Ovary (tissue), 9 donors: Measurements from ENCODE around the gene GRIA4. TPM values are rescaled to one million over a fixed set of nuclear protein-coding genes. Genes with fewer than 3 reads are reported as not detected.

Experiments
- DNase-seq, 5 donors: peaks; one replicate each; pipeline ENCODE4 v3.0.0-alpha.2; 2019 to 2020
- H3K27ac ChIP-seq, 2 donors: fragments of 200-600 bp; one replicate each; pipeline versions ENCODE4 v1.5.1 to v1.8.0; 2019 to 2022
- H3K27me3 ChIP-seq: fragments of 200-600 bp; one replicate; pipeline ENCODE4 v1.8.0; 2022
- H3K36me3 ChIP-seq: fragments of 200-600 bp; sonication (generic); one replicate; pipeline ENCODE4 v1.5.1; 2019
- H3K4me1 ChIP-seq: one replicate; pipeline ENCODE4 v1.8.1; 2013; ENCODE audit warnings: mild to moderate bottlenecking, moderate library complexity; ENCODE audit not compliant: insufficient read depth
- H3K4me3 ChIP-seq: fragments of 200-600 bp; sonication (generic); one replicate; pipeline ENCODE4 v1.5.1; 2017
- H3K9me3 ChIP-seq, 2 donors: fragments of 200-600 bp in 1 of 2; sonication (generic) in 1 of 2; one replicate each; pipeline versions ENCODE4 v1.5.1 to v1.8.1; 2013 to 2019; ENCODE audit warnings: mild to moderate bottlenecking in 1 of 2, moderate library complexity in 1 of 2
- EP300 ChIP-seq: sonication (generic); formaldehyde crosslinking; IDR thresholded peaks from one replicate; pipeline ENCODE4 v1.6.1; 2017; ENCODE audit warnings: antibody characterized with exemption
- POLR2A ChIP-seq: fragments of 450-650 bp; IDR thresholded peaks from one replicate; pipeline ENCODE4 v1.6.1; 2017; ENCODE audit warnings: antibody characterized with exemption, mild to moderate bottlenecking, moderate library complexity
- WGBS, 3 donors: extraction: QIAGEN DNeasy Blood & Tissue Kit in 1 of 3; methylation state at CpG; one replicate each; pipeline versions ENCODE4 v1.1.5 to v1.1.7; 2013 to 2017; 5-methylcytosine and 5-hydroxymethylcytosine counted together
- intact Hi-C, 4 donors: fragments of 100-400 bp; cut with DNase I; formaldehyde crosslinking; loops; one replicate each; pipeline versions ENCODE4 v1.11.0 to v1.15.1; 2022 to 2023
- polyA plus RNA-seq, 2 donors: library from polyadenylated mRNA; stranded (reverse); fragments of 200-250 nt in 1 of 2; fragments of 350-450 nt in 1 of 2; fragmentation: Illumina TruSeq in 1 of 2; extraction: RNeasy Lipid Tissue Mini Kit (QIAGEN cat#74804) in 1 of 2; gene quantifications; one replicate each; pipeline ENCODE4 v1.2.3, GENCODE V29; 2013 to 2014
- total RNA-seq, 7 donors: library from RNA; depleted of rRNA in 2 of 7; stranded (reverse); fragments of >200 nt in 2 of 7; fragmentation: NEBNext Ultra II Directional in 3 of 7; extraction: Animal tissue kit (Norgen Biotek cat#: 25700) in 3 of 7; gene quantifications; one replicate each; pipeline versions ENCODE4 v1.1.0 to v1.2.4, GENCODE V29; 2016 to 2023
- TF ChIP-seq, protein P1 (sequence below), 3 donors: fragments of 450-650 bp in 2 of 3; fragments of 200-600 bp in 1 of 3; IDR thresholded peaks; one replicate each; pipeline versions ENCODE4 v1.5.1 to v1.8.0; 2016 to 2022; ENCODE audit warnings: antibody characterized with exemption in 3 of 3, mild to moderate bottlenecking in 1 of 3
- donor health status: DM: no; HTN: no; CAD: no; lungs with moderate emphysema.
- donor health status: DM: no; HTN: no; CAD: no.
- donor health status: Bipolar disorder and iron deficiency.
- donor health status: DM: yes; HTN: yes; CAD: no.
- donor health status: DM: no; HTN: no; CAD: no.
- donor health status: DM: yes; HTN: yes; CAD: no.

GRIA4 gene
- total and polyA plus RNA-seq, 9 donors: 0.07 to 1.1 (median 0.26) TPM; not detected in 3

DNA sequence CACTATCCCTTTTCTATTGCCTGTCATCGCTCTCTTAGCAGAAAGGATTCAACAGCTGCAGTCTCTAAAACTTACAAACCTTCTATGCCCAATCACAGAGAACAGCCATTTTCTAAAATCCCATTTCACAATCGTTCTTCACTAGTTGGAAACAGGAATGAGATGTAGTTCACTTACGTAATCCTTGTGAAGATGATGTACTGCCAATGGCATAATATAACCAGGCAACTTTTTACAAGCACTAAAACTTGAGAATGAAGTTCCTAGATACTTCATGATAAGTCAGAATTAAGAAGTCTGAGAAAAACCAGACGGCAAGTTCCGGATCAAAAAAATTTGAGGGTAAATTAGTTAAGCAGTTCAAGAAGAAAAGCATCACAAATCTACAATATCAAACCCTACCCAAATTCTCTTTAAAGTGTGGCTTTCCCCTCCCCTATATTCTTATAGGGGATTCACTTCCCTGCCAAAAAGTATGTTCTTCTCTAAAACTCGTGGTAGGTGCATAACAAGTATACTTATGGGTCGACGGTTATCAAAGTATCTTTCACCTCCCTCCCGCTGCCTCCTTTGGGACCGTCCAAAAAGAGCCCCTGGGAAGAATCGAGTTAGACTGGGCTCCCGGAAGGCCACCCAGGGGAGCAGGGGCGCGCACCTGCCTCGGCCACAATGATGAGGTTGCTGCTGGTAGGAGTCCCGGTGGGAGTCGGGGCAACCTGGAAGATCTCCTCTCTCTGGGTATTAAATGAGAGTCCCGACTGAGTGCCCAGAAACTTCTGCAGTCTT lies 411.5 kb downstream of the GRIA4 start:
- DNase-seq: no peak
- WGBS, 3 donors: 13 to 17% (median 16%) methylated on average over 18 of the region's 18 CpGs
- peak overlapping the region in 1 of 2 donors; percentile 33 for H3K27ac ChIP-seq
- no peaks in the 10 kb centered on the region for H3K27me3 ChIP-seq
- H3K4me1 ChIP-seq: no peaks in the 10 kb centered on the region
- H3K4me3 ChIP-seq: peak overlapping the region; percentile 67
- intact Hi-C loops: loop anchor here in 2 of 4 donors (5.0 kb wide), 1 partner anchor 56 kb away; the partner anchor contains the start of genes AASDHPPT (in 2 of the 2) and KBTBD3 (in 2 of the 2)
- H3K9me3 ChIP-seq: no peaks in the 10 kb centered on the region
- no peaks in the 10 kb centered on the region for H3K36me3 ChIP-seq
- TF ChIP-seq EP300: no peak
- no peak for TF ChIP-seq POLR2A
- TF ChIP-seq, protein P1, sequence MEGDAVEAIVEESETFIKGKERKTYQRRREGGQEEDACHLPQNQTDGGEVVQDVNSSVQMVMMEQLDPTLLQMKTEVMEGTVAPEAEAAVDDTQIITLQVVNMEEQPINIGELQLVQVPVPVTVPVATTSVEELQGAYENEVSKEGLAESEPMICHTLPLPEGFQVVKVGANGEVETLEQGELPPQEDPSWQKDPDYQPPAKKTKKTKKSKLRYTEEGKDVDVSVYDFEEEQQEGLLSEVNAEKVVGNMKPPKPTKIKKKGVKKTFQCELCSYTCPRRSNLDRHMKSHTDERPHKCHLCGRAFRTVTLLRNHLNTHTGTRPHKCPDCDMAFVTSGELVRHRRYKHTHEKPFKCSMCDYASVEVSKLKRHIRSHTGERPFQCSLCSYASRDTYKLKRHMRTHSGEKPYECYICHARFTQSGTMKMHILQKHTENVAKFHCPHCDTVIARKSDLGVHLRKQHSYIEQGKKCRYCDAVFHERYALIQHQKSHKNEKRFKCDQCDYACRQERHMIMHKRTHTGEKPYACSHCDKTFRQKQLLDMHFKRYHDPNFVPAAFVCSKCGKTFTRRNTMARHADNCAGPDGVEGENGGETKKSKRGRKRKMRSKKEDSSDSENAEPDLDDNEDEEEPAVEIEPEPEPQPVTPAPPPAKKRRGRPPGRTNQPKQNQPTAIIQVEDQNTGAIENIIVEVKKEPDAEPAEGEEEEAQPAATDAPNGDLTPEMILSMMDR (IDR thresholded peaks at IDR 0.05): no peak

DNA sequence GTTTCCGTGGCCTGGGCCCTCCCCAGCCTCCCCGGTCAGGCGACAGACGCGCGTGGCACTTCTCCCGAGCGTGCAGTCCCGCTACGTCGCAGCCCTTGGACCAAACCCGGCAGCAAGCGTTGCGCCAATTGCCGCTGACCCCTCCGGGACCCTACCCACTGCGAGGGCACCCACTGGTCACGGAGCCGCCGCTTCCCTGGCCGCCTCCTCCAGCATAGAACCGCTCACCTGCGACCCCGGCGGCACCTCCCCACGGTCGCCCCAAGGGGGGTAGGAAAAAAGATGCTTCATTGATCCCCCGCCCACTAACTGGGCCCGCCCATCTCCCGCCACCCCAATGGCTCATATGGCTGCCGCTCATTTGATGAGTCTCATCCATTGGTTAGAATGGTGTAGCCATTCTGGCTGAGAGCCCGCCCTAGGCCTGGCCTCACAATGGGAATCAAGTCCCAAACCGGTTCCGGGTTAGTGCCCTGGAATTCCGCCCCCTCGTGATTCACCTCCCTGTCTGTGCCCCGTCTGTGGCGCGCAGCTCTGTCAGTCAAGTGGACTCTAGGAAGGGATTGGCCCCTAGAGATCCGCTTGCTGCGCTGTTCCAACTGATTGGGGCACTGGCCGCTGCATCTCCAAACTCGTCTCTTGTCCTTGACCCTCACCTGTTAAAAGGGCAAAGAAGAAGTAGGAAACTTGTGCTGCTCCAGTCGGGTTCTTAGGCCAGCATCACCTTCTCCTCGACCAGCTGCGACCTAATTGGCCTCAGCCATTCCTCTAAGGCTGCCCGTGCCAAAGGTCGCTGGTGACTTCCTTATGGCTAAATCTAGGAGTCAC lies 412.3 kb downstream of the GRIA4 start, which contains the start of gene MSANTD4:
MSANTD4 (minus strand) TSS at position 274 of the 828 bp plus-strand sequence. CDS start 11,323 bp downstream, outside the sequence.
- no peaks in the 10 kb centered on the region for H3K4me1 ChIP-seq
- WGBS, 3 donors: 1 to 2% (median 1%) methylated on average over 28 to 48 of the region's 48 CpGs
- intact Hi-C loops: loop anchor here in 2 of 4 donors (5.0 kb wide), 1 partner anchor 55 kb away; the partner anchor contains the start of genes AASDHPPT (in 2 of the 2) and KBTBD3 (in 2 of the 2)
- H3K27ac ChIP-seq: peak within 1 kb of the TSS in 1 of 2 donors; percentile 53
- no peaks in the 10 kb centered on the region for H3K36me3 ChIP-seq
- H3K9me3 ChIP-seq: no peaks in the 10 kb centered on the region
- peak within 1 kb of the TSS; percentile 67 for H3K4me3 ChIP-seq
- TF ChIP-seq, protein P1 (IDR thresholded peaks at IDR 0.05): no peak
- TF ChIP-seq POLR2A (no peak), EP300 (no peak)
- no peaks in the 10 kb centered on the region for H3K27me3 ChIP-seq
- DNase-seq: peak; percentile 98 to 99 (median 99)

DNA sequence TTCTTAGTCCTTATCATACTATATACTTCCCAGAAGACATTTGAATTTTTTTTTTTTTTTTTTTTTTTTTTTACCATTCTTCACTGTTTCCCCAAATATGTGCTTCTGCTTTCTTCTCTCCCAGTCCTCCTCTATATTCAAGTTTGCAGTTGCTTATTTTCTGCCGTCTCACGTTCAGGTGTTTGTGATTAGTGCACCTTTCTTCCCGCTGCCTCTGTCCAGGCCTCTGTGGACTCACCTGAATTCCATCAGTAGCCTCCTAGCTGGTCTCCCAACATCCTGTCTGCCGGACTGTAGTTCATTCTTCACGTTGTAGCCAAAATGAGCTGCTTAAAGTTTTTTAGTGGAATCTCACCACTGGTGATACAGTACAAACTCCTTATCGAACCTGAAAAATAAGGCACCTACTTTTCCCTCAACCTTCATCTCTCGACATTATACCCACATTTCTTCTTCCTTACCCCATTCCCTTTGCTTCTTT lies 413.0 kb downstream of the GRIA4 start:
- intact Hi-C loops: loop anchor here in 2 of 4 donors (5.0 kb wide), 1 partner anchor 54 kb away; the partner anchor contains the start of genes AASDHPPT (in 2 of the 2) and KBTBD3 (in 2 of the 2)
- DNase-seq: peak in 1 of 5 donors; percentile 9

More for the DNA sequence above, 413.0 kb downstream of the GRIA4 start:
- 86 to 88% (median 88%) methylated on average over 7 of the region's 7 CpGs for WGBS, 3 donors
- peak overlapping the region; percentile 67 for H3K4me3 ChIP-seq
- no peaks in the 10 kb centered on the region for H3K4me1 ChIP-seq
- H3K9me3 ChIP-seq: no peaks in the 10 kb centered on the region
- TF ChIP-seq, protein P1 (IDR thresholded peaks at IDR 0.05): no peak
- no peak for TF ChIP-seq EP300
- no peak for TF ChIP-seq POLR2A
- H3K36me3 ChIP-seq: no peaks in the 10 kb centered on the region
- no peaks in the 10 kb centered on the region for H3K27me3 ChIP-seq
- peak overlapping the region in 1 of 2 donors; percentile 53 for H3K27ac ChIP-seq
